H1 (cell line): Measurements from ENCODE around the gene CGREF1. TPM values are rescaled to one million over a fixed set of nuclear protein-coding genes. Genes with fewer than 3 reads are reported as not detected.

Source experiments
- CTCF ChIA-PET: fragments of 300-600 bp; sonication (Branson Sonifier 250); formaldehyde crosslinking; loops from one replicate; lab custom pipeline; 2021; ENCODE audit not compliant: partially characterized antibody; lab: Charles Lee
- POLR2A ChIA-PET: fragments of 300-600 bp; sonication (Branson Sonifier 250); formaldehyde crosslinking; loops from one replicate; lab custom pipeline; 2021; ENCODE audit warnings: inconsistent platforms; ENCODE audit not compliant: partially characterized antibody; lab: Charles Lee
- DNase-seq, 2 experiments: peaks; one replicate each; pipeline versions ENCODE4 v3.0.0 to v3.0.0-alpha.2; 2010 to 2022; ENCODE audit warnings: low spot score in 2 of 2, low read depth in 1 of 2, mixed read lengths in 1 of 2
- FAIRE-seq: peaks from 2 replicates; lab custom pipeline; 2011; peaks lifted over from hg19 to GRCh38; lab: Jason Lieb, UNC
- H2AFZ ChIP-seq: 2 replicates; pipeline ENCODE4 v1.8.1; 2012; ENCODE audit warnings: low read length, inconsistent platforms
- H2AK5ac ChIP-seq: 2 replicates; pipeline ENCODE4 v1.6.1; 2013; ENCODE audit warnings: low read depth, low read length
- H2BK120ac ChIP-seq: replicated peaks from 2 replicates; pipeline ENCODE3; 2013; ENCODE audit warnings: low read depth, low read length, inconsistent platforms
- H2BK12ac ChIP-seq: 2 replicates; pipeline ENCODE4 v1.6.1; 2013; ENCODE audit warnings: low read depth, low read length
- H2BK15ac ChIP-seq: 2 replicates; pipeline ENCODE4 v1.6.1; 2013; ENCODE audit warnings: low read length
- H2BK20ac ChIP-seq: 2 replicates; pipeline ENCODE4 v1.6.1; 2013; ENCODE audit warnings: low read length
- H2BK5ac ChIP-seq: 2 replicates; pipeline ENCODE4 v1.6.1; 2013; ENCODE audit warnings: low read depth, low read length
- H3K14ac ChIP-seq: 2 replicates; pipeline ENCODE4 v1.6.1; 2013; ENCODE audit warnings: inconsistent platforms; ENCODE audit not compliant: insufficient read length
- H3K18ac ChIP-seq: 2 replicates; pipeline ENCODE4 v1.6.1; 2013; ENCODE audit warnings: low read length; ENCODE audit errors: extremely low read depth
- H3K23ac ChIP-seq: 2 replicates; pipeline ENCODE4 v1.6.1; 2013; ENCODE audit warnings: inconsistent platforms; ENCODE audit not compliant: insufficient read length
- H3K23me2 ChIP-seq: 2 replicates; pipeline ENCODE4 v1.6.1; 2013; ENCODE audit warnings: low read depth, low read length
- H3K27ac ChIP-seq: 2 replicates; pipeline ENCODE4 v1.6.1; 2011; ENCODE audit warnings: low read depth, low read length, inconsistent platforms
- H3K27me3 ChIP-seq, 4 experiments: replicated peaks in 1 of 4; 1 replicate in 1 of 4; 2 replicates in 3 of 4; pipeline versions ENCODE4 v1.6.1 to v1.8.1; 2011 to 2013; ENCODE audit warnings: low read length in 3 of 4, mild to moderate bottlenecking in 3 of 4, inconsistent platforms in 2 of 4, mixed read lengths in 2 of 4, moderate library complexity in 1 of 4; ENCODE audit not compliant: control insufficient read depth in 3 of 4, insufficient read depth in 3 of 4; ENCODE audit errors: extremely low read depth in 1 of 4
- H3K36me3 ChIP-seq, 4 experiments: 2 replicates each; pipeline versions ENCODE4 v1.6.1 to v1.8.1; 2011 to 2013; ENCODE audit warnings: mild to moderate bottlenecking in 4 of 4, low read length in 3 of 4, moderate library complexity in 2 of 4, control low read depth in 1 of 4, inconsistent platforms in 1 of 4; ENCODE audit not compliant: insufficient read depth in 4 of 4, control insufficient read depth in 2 of 4
- H3K4ac ChIP-seq: replicated peaks from 2 replicates; pipeline ENCODE3; 2013; ENCODE audit warnings: low read length, low read depth, mixed read lengths, inconsistent platforms; ENCODE audit not compliant: insufficient read length
- H3K4me1 ChIP-seq, 4 experiments: replicated peaks in 1 of 4; 1 replicate in 1 of 4; 2 replicates in 3 of 4; pipeline versions ENCODE4 v1.6.1 to v1.8.1; 2011 to 2013; ENCODE audit warnings: low read length in 3 of 4, inconsistent platforms in 2 of 4, mixed read lengths in 1 of 4; ENCODE audit not compliant: insufficient read depth in 4 of 4, control insufficient read depth in 3 of 4
- H3K4me2 ChIP-seq, 2 experiments: 2 replicates each; pipeline versions ENCODE4 v1.6.1 to v1.8.1; 2011 to 2013; ENCODE audit warnings: low read depth in 2 of 2, low read length in 2 of 2, control low read depth in 1 of 2, inconsistent platforms in 1 of 2, mild to moderate bottlenecking in 1 of 2; ENCODE audit not compliant: insufficient read depth in 1 of 2
- H3K4me3 ChIP-seq, 4 experiments: fragments of 200-600, 300-600 bp in 1 of 4; sonication (generic), shearing (Covaris generic), sonication (Bioruptor Twin) in 1 of 4; 2 replicates each; pipeline versions ENCODE4 v1.5.1 to v1.8.1; 2011 to 2016; ENCODE audit warnings: low read length in 4 of 4, low read depth in 3 of 4, control low read depth in 2 of 4, inconsistent platforms in 2 of 4, mild to moderate bottlenecking in 2 of 4, mixed read lengths in 1 of 4, moderate library complexity in 1 of 4; ENCODE audit not compliant: insufficient read depth in 2 of 4; ENCODE audit errors: extremely low read depth in 1 of 4
- H3K56ac ChIP-seq: replicated peaks from 2 replicates; pipeline ENCODE3; 2013; ENCODE audit warnings: low read depth, mild to moderate bottlenecking, mixed read lengths, low read length, inconsistent platforms; ENCODE audit not compliant: insufficient read length
- H3K79me1 ChIP-seq: 2 replicates; pipeline ENCODE4 v1.6.1; 2013; ENCODE audit warnings: low read depth, low read length, control low read depth
- H3K79me2 ChIP-seq, 2 experiments: 2 replicates each; pipeline versions ENCODE4 v1.6.1 to v1.8.1; 2012 to 2013; ENCODE audit warnings: low read length in 2 of 2, mild to moderate bottlenecking in 2 of 2, inconsistent platforms in 1 of 2; ENCODE audit not compliant: insufficient read depth in 2 of 2, control insufficient read depth in 1 of 2
- H3K9ac ChIP-seq, 4 experiments: replicated peaks in 1 of 4; 1 replicate in 1 of 4; 2 replicates in 3 of 4; pipeline versions ENCODE4 v1.6.1 to v1.8.1; 2011 to 2013; ENCODE audit warnings: low read depth in 3 of 4, low read length in 3 of 4, control low read depth in 2 of 4, mild to moderate bottlenecking in 2 of 4, moderate library complexity in 2 of 4, inconsistent platforms in 1 of 4; ENCODE audit errors: extremely low read depth in 1 of 4
- H3K9me3 ChIP-seq, 2 experiments: 2 replicates each; pipeline versions ENCODE4 v1.6.1 to v1.8.1; 2012 to 2013; ENCODE audit warnings: mild to moderate bottlenecking in 2 of 2, moderate library complexity in 2 of 2, control low read depth in 1 of 2, inconsistent platforms in 1 of 2, low read depth in 1 of 2, low read length in 1 of 2, mixed read lengths in 1 of 2; ENCODE audit not compliant: insufficient read depth in 2 of 2
- H4K20me1 ChIP-seq, 2 experiments: replicated peaks in 1 of 2; 2 replicates each; pipeline versions ENCODE3 to v1.8.1; 2011 to 2013; ENCODE audit warnings: inconsistent platforms in 2 of 2, low read length in 2 of 2, mild to moderate bottlenecking in 1 of 2; ENCODE audit not compliant: insufficient read depth in 2 of 2, control insufficient read depth in 1 of 2
- H4K5ac ChIP-seq: 2 replicates; pipeline ENCODE4 v1.6.1; 2013; ENCODE audit warnings: low read length, low read depth, mixed read lengths, inconsistent platforms; ENCODE audit not compliant: insufficient read length
- H4K8ac ChIP-seq: 2 replicates; pipeline ENCODE4 v1.8.0; 2013; ENCODE audit warnings: mild to moderate bottlenecking, moderate library complexity, low read length, inconsistent platforms; ENCODE audit not compliant: insufficient read depth; ENCODE audit errors: extremely low read depth
- H4K91ac ChIP-seq: replicated peaks from 2 replicates; pipeline ENCODE3; 2013; ENCODE audit warnings: low read length, mixed read lengths, inconsistent platforms; ENCODE audit not compliant: insufficient read length
- ATF2 ChIP-seq: IDR thresholded peaks from 2 replicates; pipeline ENCODE4 v1.6.1; 2012; ENCODE audit warnings: low read length, inconsistent platforms
- CTCF ChIP-seq, 3 experiments: IDR thresholded peaks; 1 replicate in 2 of 3; 2 replicates in 1 of 3; pipeline versions ENCODE4 v1.5.1 to v1.6.1; 2011; ENCODE audit warnings: low read length in 3 of 3, mild to moderate bottlenecking in 3 of 3, inconsistent platforms in 2 of 3, low read depth in 1 of 3, moderate library complexity in 1 of 3; ENCODE audit not compliant: insufficient read depth in 1 of 3; ENCODE audit errors: control extremely low read depth in 1 of 3
- FOSL1 ChIP-seq: IDR thresholded peaks from 2 replicates; pipeline ENCODE4 v1.6.1; 2011; ENCODE audit warnings: mild to moderate bottlenecking, low read depth, low read length, moderate library complexity; ENCODE audit not compliant: insufficient read depth
- HDAC2 ChIP-seq, 2 experiments: fragments of 300-600 bp in 1 of 2; sonication (generic) in 1 of 2; IDR thresholded peaks; 2 replicates each; pipeline ENCODE4 v1.6.1; 2011 to 2012; ENCODE audit warnings: low read depth in 2 of 2, low read length in 2 of 2, mild to moderate bottlenecking in 2 of 2, moderate library complexity in 2 of 2, borderline replicate concordance in 1 of 2, inconsistent platforms in 1 of 2
- JUN ChIP-seq: IDR thresholded peaks from 2 replicates; pipeline ENCODE4 v1.6.1; 2011; ENCODE audit warnings: low read depth, mild to moderate bottlenecking, improper control_type of control experiment, low read length
- RNF2 ChIP-seq: fragments of 200-900, 300-1000 bp; sonication (generic); IDR thresholded peaks from 2 replicates; pipeline ENCODE4 v1.7.1; 2016; ENCODE audit warnings: borderline replicate concordance, low read depth, mild to moderate bottlenecking, antibody characterized with exemption, low read length; ENCODE audit not compliant: poor library complexity, severe bottlenecking; ENCODE audit errors: missing control alignments
- SIX5 ChIP-seq: IDR thresholded peaks from 2 replicates; pipeline ENCODE4 v1.6.1; 2011; ENCODE audit warnings: mild to moderate bottlenecking, low read depth, low read length
- TCF12 ChIP-seq: IDR thresholded peaks from 2 replicates; pipeline ENCODE4 v1.6.1; 2011; ENCODE audit warnings: low read depth, mild to moderate bottlenecking, low read length
- WGBS, 2 experiments: shearing (Covaris generic) in 1 of 2; methylation state at CpG; one replicate each; pipeline versions ENCODE4 v1.1.6 to v1.1.7; 2013 to 2015; ENCODE audit warnings: low lambda C conversion rate in 2 of 2, mixed read lengths in 2 of 2, inconsistent platforms in 1 of 2, low coverage in 1 of 2, missing lambda C conversion rate in 1 of 2; ENCODE audit not compliant: insufficient replicate concordance in 2 of 2, insufficient coverage in 1 of 2, insufficient read length in 1 of 2; ENCODE audit errors: extremely low coverage in 1 of 2, missing lambda C conversion rate in 1 of 2; 5-methylcytosine and 5-hydroxymethylcytosine counted together
- polyA plus RNA-seq, 7 experiments: library from polyadenylated mRNA; depleted of rRNA in 3 of 7; stranded (reverse) in 5 of 7; unstranded in 2 of 7; fragments of >200 nt in 5 of 7; fragments of 200-250 nt in 2 of 7; gene quantifications; 1 replicate in 5 of 7; 2 replicates in 1 of 7; 4 replicates in 1 of 7; pipeline versions ENCODE4 v1.2.1 to v1.2.3, GENCODE V29; 2011 to 2013; ENCODE audit warnings: missing spikeins in 2 of 7, mixed read lengths in 2 of 7
- total RNA-seq: library from RNA; stranded (reverse); fragmentation: NEBNext Ultra II Directional; extraction: Animal tissue kit (Norgen Biotek cat#: 25700); gene quantifications from 2 replicates; pipeline ENCODE4 v1.2.1, GENCODE V29; 2021

Gene CGREF1
- total and polyA plus RNA-seq, 2 of the 8 experiments (the other 6 are each of a cell fraction or from before 2014, with no cell fraction given), result 2.5 to 3.4 TPM

- H3K79me2 ChIP-seq, result no peaks in the 10 kb centered on the region
- H3K79me1 ChIP-seq, result no peaks in the 10 kb centered on the region
- ChIA-PET POLR2A (interaction anchor here (1.2 to 19.3 kb wide), 3 partner anchors 4 to 17 kb away, joined by 4 to 441 read pairs (median 441); partner anchors contain the start of genes AGBL5 and OST4), CTCF (interaction anchor here (0.7 to 18.3 kb wide), 3 partner anchors 24 to 214 kb away, joined by 3 to 160 read pairs (median 4); partner anchors contain the start of genes EMILIN1 and KHK)
- no peak overlapping the region for H2BK20ac ChIP-seq
- H2AFZ ChIP-seq, result no peak overlapping the region
- no peak overlapping the region for H2BK5ac ChIP-seq
- WGBS, 2 experiments, result 85% methylated on average over 3 of the region's 3 CpGs; no CpG with 5 or more reads in 1 of the 2 experiments
- no peak overlapping the region for H3K4ac ChIP-seq
- no peak overlapping the region for H2BK120ac ChIP-seq
- no peak overlapping the region for H3K56ac ChIP-seq
- no peak for FAIRE-seq
- no peak overlapping the region for H2AK5ac ChIP-seq
- peaks cover 4 to 7% of the 10 kb centered on the region in 2 experiments for H4K20me1 ChIP-seq
- H4K91ac ChIP-seq, result no peak overlapping the region
- peaks cover 9 to 41% (median 17%) of the 10 kb centered on the region in 4 experiments for H3K36me3 ChIP-seq
- H4K8ac ChIP-seq, result no peak overlapping the region
- no peaks in the 10 kb centered on the region for H3K23me2 ChIP-seq
- no peak overlapping the region for H3K4me3 ChIP-seq
- H3K14ac ChIP-seq, result no peak overlapping the region
- H3K18ac ChIP-seq, result no peak overlapping the region
- no peak overlapping the region for H2BK15ac ChIP-seq
- no peak overlapping the region for H4K5ac ChIP-seq
- no peak overlapping the region for H2BK12ac ChIP-seq
- no peak overlapping the region for H3K27ac ChIP-seq
- DNase-seq, result no peak
- H3K9me3 ChIP-seq, result no peaks in the 10 kb centered on the region
- no peak overlapping the region for H3K9ac ChIP-seq
- no peaks in the 10 kb centered on the region for H3K4me1 ChIP-seq
- H3K23ac ChIP-seq, result no peak overlapping the region
- no peaks in the 10 kb centered on the region for H3K27me3 ChIP-seq
- H3K4me2 ChIP-seq, result no peak overlapping the region
- TF ChIP-seq HDAC2 (IDR thresholded peaks at IDR 0.05; ENCODE audit: borderline replicate concordance in 1 of 2, low read depth in 2 of 2, low read length in 2 of 2) (no peak), TCF12 (no peak), FOSL1 (no peak), ATF2 (no peak), JUN (no peak), CTCF (IDR thresholded peaks at IDR 0.05; ENCODE audit: control extremely low read depth in 1 of 3, insufficient read depth in 1 of 3, low read depth in 1 of 3, low read length in 3 of 3) (no peak), RNF2 (no peak), SIX5 (no peak)
Observed at GRCh38 chr2:27060323-27060722, 58.6 kb downstream of the CGREF1 start.
